IMR-90 (cell line): ENCODE data around the gene CTNND2. TPM values are rescaled to one million over a fixed set of nuclear protein-coding genes. Genes with fewer than 3 reads are reported as not detected.

ENCODE experiments used
- ATAC-seq: fragments of 200-7000 bp; cut with Tn5 transposase; 2 replicates; pipeline ENCODE4 v1.9.1; 2020; ENCODE audit warnings: low read depth, mild to moderate bottlenecking, moderate library complexity
- BruUV-seq: library from RNA; stranded (reverse); fragments of 400-500 nt; replicated peaks from 2 replicates; lab custom pipeline; 2021; lab: Mats Ljungman, UMichigan
- CTCF ChIA-PET: fragments of 300-600 bp; formaldehyde crosslinking; extraction: SDS; loops from one replicate; lab custom pipeline; 2021; ENCODE audit warnings: antibody characterized with exemption; lab: Yijun Ruan, JAX
- POLR2A ChIA-PET: fragments of 300-600 bp; sonication (Branson Sonifier 250); formaldehyde crosslinking; loops from one replicate; lab custom pipeline; 2022; ENCODE audit warnings: antibody characterized with exemption; ENCODE audit not compliant: unreplicated experiment; lab: Charles Lee
- DNase-seq: peaks from one replicate; pipeline ENCODE4 v3.0.0; 2013
- H2AFZ ChIP-seq: replicated peaks from 2 replicates; pipeline ENCODE3; 2013; ENCODE audit warnings: low read length, mild to moderate bottlenecking; ENCODE audit not compliant: poor library complexity
- H2AK5ac ChIP-seq: 2 replicates; pipeline ENCODE4 v1.6.1; 2013; ENCODE audit warnings: low read depth, low read length, inconsistent platforms
- H2AK9ac ChIP-seq: replicated peaks from 2 replicates; pipeline ENCODE3; 2013; ENCODE audit warnings: mild to moderate bottlenecking, low read depth, low read length, moderate library complexity; ENCODE audit not compliant: poor library complexity
- H2BK120ac ChIP-seq: 2 replicates; pipeline ENCODE4 v1.6.1; 2013; ENCODE audit warnings: low read depth, low read length, inconsistent platforms
- H2BK15ac ChIP-seq: 3 replicates; pipeline ENCODE4 v1.6.1; 2013; ENCODE audit warnings: low read depth, low read length, inconsistent platforms
- H2BK20ac ChIP-seq: 2 replicates; pipeline ENCODE4 v1.6.1; 2013; ENCODE audit warnings: low read depth, mild to moderate bottlenecking, inconsistent platforms, low read length, moderate library complexity
- H2BK5ac ChIP-seq: 2 replicates; pipeline ENCODE4 v1.6.1; 2013; ENCODE audit warnings: mild to moderate bottlenecking, low read depth, low read length, inconsistent platforms; ENCODE audit not compliant: poor library complexity, severe bottlenecking
- H3K14ac ChIP-seq: replicated peaks from 2 replicates; pipeline ENCODE4 v1.6.1; 2013; ENCODE audit warnings: low read depth, low read length, inconsistent platforms
- H3K18ac ChIP-seq: 2 replicates; pipeline ENCODE4 v1.6.1; 2013; ENCODE audit warnings: low read depth, low read length, control low read depth
- H3K23ac ChIP-seq: 2 replicates; pipeline ENCODE4 v1.6.1; 2013; ENCODE audit warnings: low read depth, low read length, inconsistent platforms
- H3K27ac ChIP-seq: 2 replicates; pipeline ENCODE4 v1.5.1; 2013; ENCODE audit warnings: mild to moderate bottlenecking, control low read depth, low read length; ENCODE audit not compliant: insufficient read depth
- H3K27me3 ChIP-seq: 2 replicates; pipeline ENCODE4 v1.6.1; 2013; ENCODE audit warnings: low read length; ENCODE audit not compliant: control insufficient read depth, insufficient read depth
- H3K36me3 ChIP-seq: 2 replicates; pipeline ENCODE4 v1.6.1; 2013; ENCODE audit warnings: low read length, mixed read lengths; ENCODE audit not compliant: control insufficient read depth, insufficient read depth
- H3K4ac ChIP-seq: 2 replicates; pipeline ENCODE4 v1.6.1; 2013; ENCODE audit warnings: low read depth, low read length, inconsistent platforms
- H3K4me1 ChIP-seq: 2 replicates; pipeline ENCODE4 v1.6.1; 2013; ENCODE audit warnings: low read length, mixed read lengths; ENCODE audit not compliant: control insufficient read depth, insufficient read depth
- H3K4me2 ChIP-seq: 2 replicates; pipeline ENCODE4 v1.6.1; 2013; ENCODE audit warnings: low read depth, mild to moderate bottlenecking, control low read depth, low read length, moderate library complexity
- H3K4me3 ChIP-seq: 2 replicates; pipeline ENCODE4 v1.5.1; 2013; ENCODE audit warnings: low read depth, mild to moderate bottlenecking, control low read depth, low read length, moderate library complexity; ENCODE audit not compliant: insufficient read depth
- H3K56ac ChIP-seq: 2 replicates; pipeline ENCODE4 v1.6.1; 2013; ENCODE audit warnings: low read length, inconsistent platforms; ENCODE audit not compliant: insufficient read depth; ENCODE audit errors: extremely low read depth
- H3K79me1 ChIP-seq, 2 experiments: 2 replicates each; pipeline ENCODE4 v1.6.1; 2013; ENCODE audit warnings: low read length in 2 of 2, inconsistent platforms in 1 of 2, low read depth in 1 of 2
- H3K9ac ChIP-seq: 2 replicates; pipeline ENCODE4 v1.6.1; 2013; ENCODE audit warnings: low read depth, low read length, control low read depth
- H3K9me1 ChIP-seq: 2 replicates; pipeline ENCODE4 v1.6.1; 2013; ENCODE audit warnings: low read length, inconsistent platforms; ENCODE audit not compliant: insufficient read depth
- H3K9me3 ChIP-seq: 2 replicates; pipeline ENCODE4 v1.6.1; 2013; ENCODE audit warnings: low read length; ENCODE audit not compliant: control insufficient read depth, insufficient read depth
- H4K20me1 ChIP-seq: 2 replicates; pipeline ENCODE4 v1.6.1; 2013; ENCODE audit warnings: low read length, inconsistent platforms; ENCODE audit not compliant: insufficient read depth
- H4K5ac ChIP-seq: 2 replicates; pipeline ENCODE4 v1.6.1; 2013; ENCODE audit warnings: mild to moderate bottlenecking, low read depth, low read length, control low read depth
- H4K8ac ChIP-seq, 2 experiments: 2 replicates each; pipeline ENCODE4 v1.6.1; 2013; ENCODE audit warnings: low read depth in 2 of 2, low read length in 2 of 2, control low read depth in 1 of 2, inconsistent platforms in 1 of 2
- H4K91ac ChIP-seq: 2 replicates; pipeline ENCODE4 v1.6.1; 2013; ENCODE audit warnings: low read depth, low read length, inconsistent platforms; ENCODE audit not compliant: insufficient read depth
- BHLHE40 ChIP-seq: fragments of 150-350 bp; IDR thresholded peaks from 2 replicates; pipeline ENCODE4 v1.6.1; 2016; ENCODE audit warnings: mild to moderate bottlenecking, low read depth, low read length
- CEBPB ChIP-seq: IDR thresholded peaks from 2 replicates; pipeline ENCODE4 v1.6.1; 2012; ENCODE audit warnings: low read depth, low read length, improper control_type of control experiment
- CTCF ChIP-seq: conservative IDR thresholded peaks from 2 replicates; pipeline ENCODE4 v1.5.1; 2012; ENCODE audit warnings: mild to moderate bottlenecking, low read depth, low read length, improper control_type of control experiment
- ELK1 ChIP-seq: fragments of 150-350 bp; IDR thresholded peaks from 2 replicates; pipeline ENCODE4 v1.6.1; 2016; ENCODE audit warnings: low read depth, mild to moderate bottlenecking, low read length, moderate library complexity, borderline replicate concordance
- NFE2L2 ChIP-seq: fragments of 150-350 bp; IDR thresholded peaks from 2 replicates; pipeline ENCODE4 v1.6.1; 2016; ENCODE audit warnings: low read depth, mild to moderate bottlenecking, low read length
- POLR2A ChIP-seq: IDR thresholded peaks from 2 replicates; pipeline ENCODE4 v1.6.1; 2012; ENCODE audit warnings: mild to moderate bottlenecking, low read depth, low read length
- SMC3 ChIP-seq: fragments of 150-350 bp; IDR thresholded peaks from 2 replicates; pipeline ENCODE4 v1.6.1; 2016; ENCODE audit warnings: low read depth, mild to moderate bottlenecking, antibody characterized with exemption, low read length, moderate library complexity
- WGBS, 2 experiments: methylation state at CpG; one replicate each; pipeline versions ENCODE4 v1.1.5 to v1.1.7; 2013; ENCODE audit warnings: missing lambda C conversion rate in 2 of 2; ENCODE audit not compliant: insufficient read length in 1 of 2; ENCODE audit errors: extremely low coverage in 2 of 2; 5-methylcytosine and 5-hydroxymethylcytosine counted together
- dilution Hi-C: fragments of 300-500 bp; cut with HindIII; formaldehyde crosslinking; loops from one replicate; pipeline ENCODE4 v1.14.3; 2018; ENCODE audit warnings: low sequenced_read_pairs; ENCODE audit not compliant: unreplicated experiment
- in situ Hi-C: fragments of 300-500 bp; cut with MboI; formaldehyde crosslinking; loops from 3 replicates; pipeline ENCODE4 v1.14.3; 2019; ENCODE audit warnings: low sequenced_read_pairs, inconsistent platforms, mixed read lengths
- intact Hi-C: fragments of 100-400 bp; cut with micrococcal nuclease; formaldehyde crosslinking; loops from 2 replicates; pipeline ENCODE4 v1.10.0; 2022
- polyA plus RNA-seq, 3 experiments: library from polyadenylated mRNA; depleted of rRNA; stranded (reverse); fragments of >200 nt; gene quantifications; 2 replicates each; pipeline ENCODE4 v1.2.3, GENCODE V29; 2012; ENCODE audit warnings: low replicate concordance in 1 of 3
- total RNA-seq: library from RNA; depleted of rRNA; stranded (reverse); fragments of >200 nt; gene quantifications from 2 replicates; pipeline ENCODE4 v1.2.3, GENCODE V29; 2012

Gene CTNND2
- total and polyA plus RNA-seq, 2 of the 4 experiments (the other 2 are of a cell fraction) = not detected

- DNase-seq (no peak), ATAC-seq (no peak)
- H3K4ac ChIP-seq = no peak overlapping the region
- no peak overlapping the region for H2BK20ac ChIP-seq
- H3K9ac ChIP-seq = no peak overlapping the region
- TF ChIP-seq CEBPB = no peak
- no peak for TF ChIP-seq CTCF
- TF ChIP-seq BHLHE40 = no peak
- TF ChIP-seq POLR2A = no peak
- no peak for TF ChIP-seq ELK1
- no peak for TF ChIP-seq NFE2L2
- TF ChIP-seq SMC3 = no peak
- H2BK120ac ChIP-seq = no peak overlapping the region
- no peaks in the 10 kb centered on the region for H4K20me1 ChIP-seq
- H3K9me3 ChIP-seq = no peaks in the 10 kb centered on the region
- H3K14ac ChIP-seq = no peak overlapping the region
- H2AK5ac ChIP-seq = no peak overlapping the region
- ChIA-PET CTCF (no interaction called here), POLR2A (no interaction called here)
- H2BK5ac ChIP-seq = no peak overlapping the region
- no CpG with 5 or more reads among the region's 5 CpGs for WGBS, 2 experiments
- H3K27ac ChIP-seq = no peak overlapping the region
- H3K79me1 ChIP-seq = no peaks in the 10 kb centered on the region
- H2AK9ac ChIP-seq = no peak overlapping the region
- H3K18ac ChIP-seq = no peak overlapping the region
- dilution Hi-C loops (no loop called here), intact Hi-C loops (no loop called here), in situ Hi-C loops (no loop called here)
- H3K4me2 ChIP-seq = no peak overlapping the region
- no peak overlapping the region for H4K91ac ChIP-seq
- H2AFZ ChIP-seq = no peak overlapping the region
- H3K56ac ChIP-seq = no peak overlapping the region
- H4K5ac ChIP-seq = no peak overlapping the region
- no peak overlapping the region for H2BK15ac ChIP-seq
- H3K23ac ChIP-seq = no peak overlapping the region
- no peaks in the 10 kb centered on the region for H3K9me1 ChIP-seq
- peaks cover 9% of the 10 kb centered on the region for H3K27me3 ChIP-seq
- H3K4me3 ChIP-seq = no peak overlapping the region
- no peak overlapping the region for H4K8ac ChIP-seq
- BruUV-seq = no TSS peak
- H3K36me3 ChIP-seq = no peaks in the 10 kb centered on the region
- no peaks in the 10 kb centered on the region for H3K4me1 ChIP-seq
Measured at GRCh38 chr5:10949856-10950630, 954.2 kb downstream of the CTNND2 start.
